GM19438 (cell line): Measurements from ENCODE around the gene WSB1.
"Not testable (repeated sequence)": the region's sequence is repeated elsewhere in the genome, so short reads cannot be mapped to it uniquely, and the experiment has no call there.

Source experiments
- ATAC-seq: cut with Tn5 transposase; IDR thresholded peaks from one replicate; pipeline ENCODE4 v1.9.1; 2021; ENCODE audit warnings: low read depth; ENCODE audit not compliant: unreplicated experiment

WSB1 gene

GRCh38 chr17:27293898-27294688 lies at the start of gene WSB1:
Gene WSB1, plus strand, starts transcription at chr17:27294114. Its CDS starts 282 bp downstream, at chr17:27294396.
- ATAC-seq: peak; percentile 69

- peak; percentile 7 for ATAC-seq
Measured at GRCh38 chr17:27244491-27245223, 49.3 kb upstream of the WSB1 start.

GRCh38 chr17:27245230-27245696 lies 48.7 kb upstream of the WSB1 start:
- peak; percentile 74 for ATAC-seq

GRCh38 chr17:27246537-27246936 lies 47.4 kb upstream of the WSB1 start:
- no peak for ATAC-seq

- ATAC-seq: no peak
Measured at GRCh38 chr17:27247071-27247957, 46.6 kb upstream of the WSB1 start.

GRCh38 chr17:27247958-27248342 lies 46.0 kb upstream of the WSB1 start:
- ATAC-seq: no peak

GRCh38 chr17:27250791-27251190 lies 43.1 kb upstream of the WSB1 start:
- ATAC-seq: not testable (repeated sequence)

- ATAC-seq: not testable (repeated sequence)
Measured at GRCh38 chr17:27254802-27255201, 39.1 kb upstream of the WSB1 start.

GRCh38 chr17:27256225-27257030 lies 37.5 kb upstream of the WSB1 start:
- ATAC-seq: no peak

GRCh38 chr17:27257031-27257357 lies 36.9 kb upstream of the WSB1 start:
- ATAC-seq: no peak

GRCh38 chr17:27259356-27259755 lies 34.6 kb upstream of the WSB1 start:
- ATAC-seq: no peak

- ATAC-seq: no peak
Measured at GRCh38 chr17:27263386-27263785, 30.5 kb upstream of the WSB1 start.

GRCh38 chr17:27264068-27264812 lies 29.7 kb upstream of the WSB1 start:
- no peak for ATAC-seq

- ATAC-seq: no peak
Measured at GRCh38 chr17:27265333-27265732, 28.6 kb upstream of the WSB1 start.

- ATAC-seq: no peak
Measured at GRCh38 chr17:27266228-27266627, 27.7 kb upstream of the WSB1 start.

GRCh38 chr17:27268394-27269085 lies 25.4 kb upstream of the WSB1 start:
- no peak for ATAC-seq

- ATAC-seq: no peak
Measured at GRCh38 chr17:27269201-27269600, 24.7 kb upstream of the WSB1 start.

- no peak for ATAC-seq
Measured at GRCh38 chr17:27269974-27270373, 23.9 kb upstream of the WSB1 start.

- no peak for ATAC-seq
Measured at GRCh38 chr17:27276653-27277156, 17.2 kb upstream of the WSB1 start.
